Raji (cell line): Measurements from ENCODE around the gene NPFFR1.

Source experiments
- POLR2A ChIP-seq: IDR thresholded peaks from 2 replicates; pipeline ENCODE4 v1.6.1; 2011; ENCODE audit warnings: low read depth, low read length, control low read depth; ENCODE audit not compliant: insufficient read depth

Gene NPFFR1

GRCh38 chr10:70222340-70222794 is 61.4 kb downstream of the NPFFR1 start:
- TF ChIP-seq POLR2A = no peak

GRCh38 chr10:70221030-70221429 is 62.8 kb downstream of the NPFFR1 start:
- no peak for TF ChIP-seq POLR2A

- TF ChIP-seq POLR2A = no peak
Measured at GRCh38 chr10:70212879-70213278, 70.9 kb downstream of the NPFFR1 start.

DNA sequence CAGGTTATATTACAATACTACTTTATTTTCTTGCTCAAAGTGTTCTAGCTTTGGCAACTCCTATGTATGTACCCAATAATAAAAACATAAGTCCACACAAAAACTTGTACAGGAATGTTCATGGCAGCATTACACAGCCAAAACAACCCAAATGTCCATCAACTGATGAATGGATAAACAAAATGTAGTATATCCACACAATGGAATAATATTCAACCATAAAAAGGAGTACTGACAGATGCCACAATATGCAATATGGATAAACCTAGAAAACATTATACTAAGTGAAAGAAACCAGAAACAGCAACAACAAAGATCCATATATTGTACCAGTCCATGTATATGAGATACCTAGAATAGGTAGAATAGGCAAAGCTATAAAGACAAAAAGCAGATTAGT is 71.5 kb downstream of the NPFFR1 start:
- TF ChIP-seq POLR2A = no peak

GRCh38 chr10:70206762-70207161 is 77.0 kb downstream of the NPFFR1 start:
- no peak for TF ChIP-seq POLR2A

GRCh38 chr10:70201105-70201504 is 82.7 kb downstream of the NPFFR1 start:
- TF ChIP-seq POLR2A = no peak

- TF ChIP-seq POLR2A = no peak
Measured at GRCh38 chr10:70198696-70199466, 84.9 kb downstream of the NPFFR1 start.
